DMS153 treated with DMSO at 0.1 percent for 48 hours (cell line): ENCODE measurements around the gene USP36.
"Not testable (repeated sequence)": the region's sequence is repeated elsewhere in the genome, so short reads cannot be mapped to it uniquely, and the experiment has no call there.

Source experiments
- DNase-seq: peaks from one replicate; lab custom pipeline; 2025; ENCODE audit not compliant: unreplicated experiment; lab: John Stamatoyannopoulos, UW

USP36 gene

GRCh38 chr17:78793968-78794367, 46.6 kb downstream of the USP36 start:
- no peak for DNase-seq

- no peak for DNase-seq
These were observed 47.2 kb downstream of the USP36 start for GRCh38 chr17:78793415-78793814.

- DNase-seq = no peak
These were observed 48.5 kb downstream of the USP36 start for GRCh38 chr17:78791840-78792709.

- DNase-seq = no peak
These were observed 50.1 kb downstream of the USP36 start for GRCh38 chr17:78790552-78790951.

- peak; percentile 43 for DNase-seq
These were observed 50.9 kb downstream of the USP36 start for GRCh38 chr17:78789663-78790181.

GRCh38 chr17:78789149-78789662, 51.4 kb downstream of the USP36 start:
- DNase-seq = no peak

- no peak for DNase-seq
These were observed 52.2 kb downstream of the USP36 start for GRCh38 chr17:78788451-78788850.

- no peak for DNase-seq
These were observed 53.2 kb downstream of the USP36 start for GRCh38 chr17:78787444-78787843.

- DNase-seq = no peak
These were observed 55.0 kb downstream of the USP36 start for GRCh38 chr17:78785663-78786057.

GRCh38 chr17:78785011-78785662, 55.5 kb downstream of the USP36 start:
- no peak for DNase-seq

- no peak for DNase-seq
These were observed 56.3 kb downstream of the USP36 start for GRCh38 chr17:78784352-78784751.

GRCh38 chr17:78783711-78784324, 56.8 kb downstream of the USP36 start:
- no peak for DNase-seq

GRCh38 chr17:78781893-78782304, 58.7 kb downstream of the USP36 start, which contains the start of gene CYTH1:
Gene CYTH1, minus strand, starts transcription at chr17:78782273. Its CDS starts 50 bp downstream, at chr17:78782223.
- no peak for DNase-seq

GRCh38 chr17:78781104-78781892, 59.3 kb downstream of the USP36 start:
- DNase-seq = no peak

GRCh38 chr17:78780335-78780734, 60.3 kb downstream of the USP36 start:
- DNase-seq = no peak

- DNase-seq = peak; percentile 36
These were observed 60.8 kb downstream of the USP36 start for GRCh38 chr17:78779850-78780249.

GRCh38 chr17:78779286-78779651, 61.3 kb downstream of the USP36 start:
- DNase-seq = not testable (repeated sequence)

GRCh38 chr17:78777881-78778280, 62.7 kb downstream of the USP36 start:
- no peak for DNase-seq

GRCh38 chr17:78774956-78775571, 65.5 kb downstream of the USP36 start:
- DNase-seq = no peak

GRCh38 chr17:78774453-78774852, 66.2 kb downstream of the USP36 start:
- DNase-seq = no peak
